HG02943 (cell line): Measurements from ENCODE around the gene RNPC3.
A peak's percentile ranks its signal among the peaks of the same experiment; 100 is the strongest.
"Not testable (repeated sequence)": the region's sequence is repeated elsewhere in the genome, so short reads cannot be mapped to it uniquely, and the experiment has no call there.

ENCODE experiments used
- ATAC-seq: cut with Tn5 transposase; IDR thresholded peaks from one replicate; pipeline ENCODE4 v1.9.1; 2021; ENCODE audit warnings: mild to moderate bottlenecking, low read depth, moderate library complexity; ENCODE audit not compliant: unreplicated experiment

RNPC3 gene

GRCh38 chr1:103547840-103548239, 22.3 kb downstream of the RNPC3 start:
- ATAC-seq: no peak

GRCh38 chr1:103560427-103560826, 34.9 kb downstream of the RNPC3 start:
- ATAC-seq: no peak

GRCh38 chr1:103561124-103561523, 35.6 kb downstream of the RNPC3 start:
- not testable (repeated sequence) for ATAC-seq

- peak; percentile 85 for ATAC-seq
Observed at GRCh38 chr1:103561643-103562395, 36.3 kb downstream of the RNPC3 start.

GRCh38 chr1:103563056-103563455, 37.6 kb downstream of the RNPC3 start:
- ATAC-seq: no peak

GRCh38 chr1:103569493-103569892, 44.0 kb downstream of the RNPC3 start:
- ATAC-seq: no peak

GRCh38 chr1:103571289-103571688, 45.8 kb downstream of the RNPC3 start, which contains the start of gene AMY2B:
Gene AMY2B (plus strand): TSS chr1:103571589. CDS start chr1:103571603, 14 bp downstream.
- not testable (repeated sequence) for ATAC-seq

- ATAC-seq: no peak
Observed at GRCh38 chr1:103576065-103576464, 50.6 kb downstream of the RNPC3 start.

- ATAC-seq: not testable (repeated sequence)
Observed at GRCh38 chr1:103576784-103577183, 51.3 kb downstream of the RNPC3 start.

GRCh38 chr1:103582464-103582863, 57.0 kb downstream of the RNPC3 start:
- no peak for ATAC-seq

- ATAC-seq: no peak
Observed at GRCh38 chr1:103583887-103584286, 58.4 kb downstream of the RNPC3 start.

GRCh38 chr1:103584537-103584936, 59.0 kb downstream of the RNPC3 start:
- ATAC-seq: no peak

GRCh38 chr1:103602740-103603139, 77.2 kb downstream of the RNPC3 start:
- not testable (repeated sequence) for ATAC-seq
